NCI-H128 (cell line): ENCODE measurements around the gene SLC35G6.
A peak's percentile ranks its signal among the peaks of the same experiment; 100 is the strongest.
"Not testable (repeated sequence)": the region's sequence is repeated elsewhere in the genome, so short reads cannot be mapped to it uniquely, and the experiment has no call there.

ENCODE experiments used
- DNase-seq: peaks from one replicate; lab custom pipeline; 2025; ENCODE audit not compliant: unreplicated experiment; lab: John Stamatoyannopoulos, UW

Gene SLC35G6

DNA sequence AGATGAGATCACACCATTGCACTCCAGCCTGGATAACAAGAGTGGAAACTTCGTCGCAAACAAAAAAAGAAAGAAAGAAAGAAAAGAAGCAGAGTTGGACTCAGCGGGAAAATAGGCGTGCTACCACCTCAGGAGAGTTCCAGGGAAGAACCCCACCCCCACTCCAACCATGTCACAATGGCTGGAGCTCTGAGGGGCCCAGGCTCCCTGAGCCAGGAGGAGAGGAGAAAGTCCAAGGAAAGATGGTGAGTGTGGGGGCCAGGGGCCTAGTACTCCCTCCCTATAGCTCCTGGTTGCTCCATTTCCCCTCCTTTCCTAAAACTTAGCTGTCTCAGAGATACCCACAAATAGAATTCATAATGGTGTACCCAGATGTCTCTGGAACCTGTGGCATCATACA lies at the start of gene SLC35G6:
Gene SLC35G6 (plus strand): TSS at position 172 of the 400 bp plus-strand sequence. CDS start 71 bp downstream, at position 243.
- DNase-seq, result not testable (repeated sequence)

DNA sequence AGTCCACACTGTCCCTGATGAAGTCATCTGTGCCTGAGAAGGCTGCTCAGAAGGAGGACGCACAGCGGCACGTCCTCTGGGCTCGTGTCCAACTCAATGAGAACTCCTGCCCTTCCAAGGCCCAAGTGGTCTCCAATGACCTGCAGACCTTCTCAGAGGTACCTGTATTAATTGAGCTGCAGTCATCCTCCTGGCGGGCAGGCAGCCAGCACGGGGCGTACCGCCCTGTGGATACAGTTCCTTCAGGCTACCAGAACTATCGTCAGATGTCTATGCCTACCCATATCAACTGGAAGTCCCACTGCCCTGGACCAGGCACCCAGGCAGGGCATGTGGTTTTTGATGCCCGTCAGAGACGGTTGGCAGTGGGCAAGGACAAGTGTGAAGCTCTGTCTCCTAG lies 49.0 kb upstream of the SLC35G6 start:
- DNase-seq, result no peak

- no peak for DNase-seq
Observed at GRCh38 chr17:7435676-7436555, 45.3 kb upstream of the SLC35G6 start.

DNA sequence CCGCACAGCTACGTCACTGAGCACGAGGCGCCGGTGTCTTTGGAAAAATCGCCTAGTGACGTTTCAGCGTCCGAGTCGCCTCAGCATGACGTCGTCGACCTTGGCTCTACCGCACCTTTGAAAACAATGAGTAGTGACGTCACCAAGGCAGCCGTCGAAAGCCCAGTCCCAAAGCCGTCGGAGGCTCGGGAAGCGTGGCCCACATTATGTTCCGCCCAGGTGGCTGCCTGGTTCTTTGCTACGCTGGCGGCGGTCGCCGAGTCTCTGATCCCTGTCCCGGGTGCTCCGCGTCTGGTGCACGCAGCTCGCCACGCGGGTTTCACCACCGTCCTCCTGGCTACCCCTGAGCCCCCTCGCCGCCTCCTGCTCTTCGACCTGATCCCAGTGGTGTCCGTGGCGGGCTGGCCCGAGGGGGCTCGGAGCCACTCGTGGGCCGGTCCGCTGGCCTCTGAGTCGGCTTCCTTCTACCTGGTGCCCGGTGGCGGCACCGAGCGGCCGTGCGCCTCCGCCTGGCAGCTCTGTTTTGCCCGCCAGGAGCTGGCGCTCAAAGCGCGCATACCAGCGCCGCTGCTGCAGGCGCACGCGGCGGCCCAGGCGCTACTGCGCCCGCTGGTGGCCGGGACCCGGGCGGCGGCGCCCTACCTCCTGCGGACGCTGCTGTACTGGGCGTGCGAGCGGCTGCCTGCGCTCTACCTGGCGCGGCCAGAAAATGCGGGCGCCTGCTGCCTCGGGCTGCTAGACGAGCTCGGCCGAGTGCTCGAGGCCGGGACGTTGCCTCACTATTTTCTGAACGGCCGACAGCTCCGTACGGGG lies 44.5 kb upstream of the SLC35G6 start:
- peak; percentile 47 for DNase-seq

- DNase-seq, result no peak
Observed at GRCh38 chr17:7437369-7437863, 43.8 kb upstream of the SLC35G6 start.

- no peak for DNase-seq
Observed at GRCh38 chr17:7437950-7438614, 43.2 kb upstream of the SLC35G6 start.

DNA sequence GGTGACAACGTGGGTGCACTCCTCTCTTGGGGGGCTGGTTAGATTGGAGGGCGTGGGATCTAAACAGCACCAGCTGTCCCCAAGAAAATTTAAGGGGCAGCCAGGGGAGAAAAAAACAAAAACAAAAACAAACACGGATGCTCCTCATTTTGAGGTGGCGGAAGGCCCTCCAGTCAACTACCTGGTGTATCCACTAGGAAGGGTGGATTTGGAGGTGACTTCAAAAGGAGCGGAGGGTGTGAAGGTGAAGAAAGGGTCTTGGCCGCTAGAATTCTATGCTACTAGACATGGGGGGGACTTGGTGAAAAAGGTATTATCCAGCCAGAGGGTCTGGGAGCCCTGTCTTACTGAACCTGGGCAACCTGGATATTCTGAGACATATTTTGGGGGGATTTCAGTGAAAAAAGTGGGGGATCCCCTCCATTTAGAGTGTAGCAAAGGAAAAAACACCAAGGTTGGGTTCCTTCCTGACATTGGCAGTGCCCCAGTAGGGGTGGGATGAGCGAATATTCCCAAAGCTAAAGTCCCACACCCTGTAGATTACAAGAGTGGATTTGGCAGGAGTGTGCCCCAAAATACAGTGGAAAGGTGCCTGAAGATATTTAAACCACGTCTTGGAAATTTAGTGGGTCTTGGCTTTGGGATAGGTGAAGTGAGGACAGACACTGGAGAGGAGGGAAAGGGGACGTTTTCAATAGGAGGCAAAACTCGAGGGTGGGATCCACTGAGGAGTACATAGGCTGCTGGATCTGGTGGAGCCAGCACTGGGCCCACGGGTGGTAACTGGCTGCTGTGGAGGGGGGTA lies 42.4 kb upstream of the SLC35G6 start:
- no peak for DNase-seq

- no peak for DNase-seq
Observed at GRCh38 chr17:7439462-7440112, 41.7 kb upstream of the SLC35G6 start, which contains the start of gene FGF11. Gene FGF11 (plus strand): TSS chr17:7439512. CDS start chr17:7439621, 109 bp downstream.

GRCh38 chr17:7440113-7440833 lies 41.0 kb upstream of the SLC35G6 start:
- peak; percentile 30 for DNase-seq

- DNase-seq, result no peak
Observed at GRCh38 chr17:7440834-7441195, 40.4 kb upstream of the SLC35G6 start.

DNA sequence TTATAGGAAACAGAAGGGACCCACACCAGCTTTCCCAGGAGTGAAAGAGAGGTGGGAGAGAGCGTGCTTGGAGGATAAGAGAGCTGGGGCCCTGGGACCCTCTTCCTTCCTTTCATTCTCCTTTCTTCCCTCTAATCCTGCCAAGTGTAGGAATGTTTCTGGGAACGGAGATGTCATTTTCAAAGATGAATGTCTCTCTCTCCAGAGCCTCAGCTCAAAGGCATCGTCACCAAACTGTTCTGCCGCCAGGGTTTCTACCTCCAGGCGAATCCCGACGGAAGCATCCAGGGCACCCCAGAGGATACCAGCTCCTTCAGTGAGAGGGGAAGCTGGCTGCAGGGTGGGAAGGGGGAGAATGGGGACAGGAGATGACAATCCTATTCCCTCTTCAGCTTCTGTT lies 40.0 kb upstream of the SLC35G6 start:
- no peak for DNase-seq

GRCh38 chr17:7442142-7442541 lies 39.1 kb upstream of the SLC35G6 start:
- no peak for DNase-seq

- no peak for DNase-seq
Observed at GRCh38 chr17:7443499-7444485, 37.5 kb upstream of the SLC35G6 start.

DNA sequence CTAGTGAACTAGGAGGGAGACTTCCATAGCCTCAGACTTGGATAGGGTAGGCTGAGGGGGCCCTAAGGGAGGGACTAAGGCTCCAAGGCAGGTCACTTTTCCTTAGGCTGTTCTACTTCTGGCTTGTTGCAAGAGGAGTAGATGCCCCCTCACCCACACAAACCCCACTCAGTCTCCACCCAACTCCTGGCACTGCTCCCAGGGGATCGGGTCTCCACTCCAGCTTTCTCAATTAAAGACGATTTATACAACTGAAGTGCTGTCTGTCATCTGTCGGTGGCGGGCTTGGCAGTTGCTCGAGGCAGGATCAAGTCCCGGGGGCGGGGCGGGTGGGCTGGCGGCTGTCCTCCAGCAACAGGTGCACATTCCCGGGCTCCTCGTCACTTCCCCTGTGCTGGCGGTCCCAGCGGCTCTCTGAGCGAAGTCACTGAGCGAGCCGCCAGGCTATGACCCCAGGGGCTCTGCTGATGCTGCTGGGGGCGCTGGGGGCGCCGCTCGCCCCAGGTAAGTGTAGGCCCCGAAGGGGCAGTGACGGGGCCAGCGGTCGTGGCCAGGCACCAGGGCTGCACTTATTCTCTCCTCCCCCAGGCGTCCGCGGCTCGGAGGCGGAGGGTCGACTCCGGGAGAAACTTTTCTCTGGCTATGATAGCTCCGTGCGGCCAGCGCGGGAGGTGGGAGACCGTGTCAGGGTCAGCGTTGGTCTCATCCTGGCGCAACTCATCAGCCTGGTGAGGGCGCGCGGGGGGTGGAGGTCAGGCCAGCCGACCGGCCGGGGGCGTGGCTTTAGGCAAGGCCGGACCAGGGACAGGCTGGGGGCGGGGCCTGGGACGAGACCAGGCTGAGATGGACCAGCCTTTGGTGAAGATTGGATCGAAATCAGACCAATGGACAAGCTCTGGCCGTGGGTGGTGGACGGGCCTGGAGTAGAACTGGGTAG lies 36.3 kb upstream of the SLC35G6 start, which contains the start of gene CHRNB1:
Gene CHRNB1 (plus strand): TSS at position 380 of the 937 bp plus-strand sequence. CDS start 67 bp downstream, at position 447.
- peak; percentile 12 for DNase-seq

DNA sequence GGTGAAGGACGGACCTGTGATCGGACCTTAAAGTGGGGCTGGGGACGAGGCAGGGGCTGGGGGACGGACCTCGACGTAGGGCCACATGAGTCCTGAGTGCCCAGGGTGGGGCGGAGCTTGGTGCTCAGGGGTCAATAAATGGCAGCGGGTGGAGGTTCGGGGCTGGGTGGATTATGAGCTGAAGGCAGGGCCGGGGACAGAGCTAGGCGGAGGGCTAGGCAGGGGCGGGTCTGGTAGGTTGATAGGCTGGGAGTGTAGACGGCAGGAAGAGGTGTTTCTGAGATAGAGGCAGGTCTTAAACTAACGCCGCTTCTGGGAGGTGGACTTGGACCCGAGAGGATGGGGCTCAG lies 35.7 kb upstream of the SLC35G6 start:
- DNase-seq, result no peak

DNA sequence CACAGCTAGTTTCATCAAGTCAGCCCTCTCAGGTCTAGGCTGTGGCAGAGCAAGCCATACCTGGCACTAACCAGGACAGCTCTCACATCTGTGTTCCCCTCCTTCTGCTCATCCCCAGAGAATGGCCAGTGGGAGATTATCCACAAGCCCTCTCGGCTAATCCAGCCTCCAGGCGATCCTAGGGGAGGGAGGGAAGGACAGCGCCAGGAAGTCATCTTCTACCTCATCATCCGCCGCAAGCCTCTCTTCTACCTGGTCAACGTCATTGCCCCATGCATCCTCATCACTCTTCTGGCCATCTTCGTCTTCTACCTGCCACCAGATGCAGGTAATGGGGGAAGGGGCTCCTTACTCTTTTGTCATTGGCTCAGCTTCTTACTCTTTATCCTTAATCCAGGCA lies 32.8 kb upstream of the SLC35G6 start:
- no peak for DNase-seq

GRCh38 chr17:7459961-7460545 lies 21.2 kb upstream of the SLC35G6 start:
- DNase-seq, result no peak
